Karpas-422 (cell line): Measurements from ENCODE around the gene GCAT. TPM values are rescaled to one million over a fixed set of nuclear protein-coding genes. Genes with fewer than 3 reads are reported as not detected.

ENCODE experiments used
- DNase-seq: peaks from one replicate; pipeline ENCODE4 v3.0.0-alpha.2; 2015
- H2AFZ ChIP-seq: fragments of 200-600 bp; sonication (generic); 2 replicates; pipeline ENCODE4 v1.6.1; 2014; ENCODE audit warnings: antibody characterized with exemption, low read length, mixed read lengths
- H3K27ac ChIP-seq: fragments of 200-600 bp; sonication (generic); 2 replicates; pipeline ENCODE4 v1.5.1; 2014; ENCODE audit warnings: mild to moderate bottlenecking, low read length, moderate library complexity
- H3K27me3 ChIP-seq: fragments of 200-600 bp; sonication (generic); 2 replicates; pipeline ENCODE4 v1.6.1; 2014; ENCODE audit warnings: low read length, mixed read lengths
- H3K36me3 ChIP-seq: fragments of 200-600 bp; sonication (generic); 2 replicates; pipeline ENCODE4 v1.6.1; 2014; ENCODE audit warnings: low read length, mixed read lengths; ENCODE audit not compliant: insufficient read depth
- H3K4me1 ChIP-seq: fragments of 200-600 bp; sonication (generic); 2 replicates; pipeline ENCODE4 v1.6.1; 2014; ENCODE audit warnings: mild to moderate bottlenecking, low read length, mixed read lengths
- H3K4me2 ChIP-seq: fragments of 200-600 bp; sonication (generic); 2 replicates; pipeline ENCODE4 v1.6.1; 2014; ENCODE audit warnings: low read length, low read depth, mild to moderate bottlenecking; ENCODE audit not compliant: poor library complexity, severe bottlenecking
- H3K4me3 ChIP-seq: fragments of 200-600 bp; sonication (generic); 2 replicates; pipeline ENCODE4 v1.5.1; 2014; ENCODE audit warnings: mild to moderate bottlenecking, antibody characterized with exemption, low read length, mixed read lengths
- H3K79me2 ChIP-seq: fragments of 200-600 bp; sonication (generic); 2 replicates; pipeline ENCODE4 v1.6.1; 2014; ENCODE audit warnings: mild to moderate bottlenecking, low read length, mixed read lengths
- H3K9ac ChIP-seq: fragments of 200-600 bp; sonication (generic); 2 replicates; pipeline ENCODE4 v1.6.0; 2014; ENCODE audit warnings: low read length
- H3K9me2 ChIP-seq: fragments of 200-600 bp; sonication (generic), shearing (Covaris generic); replicated peaks from 2 replicates; pipeline ENCODE4 v1.6.0; 2014; ENCODE audit warnings: mild to moderate bottlenecking, low read length, moderate library complexity; ENCODE audit not compliant: insufficient read depth
- H3K9me3 ChIP-seq: fragments of 300-700, 200-600 bp; sonication (generic); 2 replicates; pipeline ENCODE4 v1.6.1; 2014; ENCODE audit warnings: low read length, mixed read lengths
- H4K20me1 ChIP-seq: fragments of 200-600 bp; sonication (generic); 2 replicates; pipeline ENCODE4 v1.6.1; 2014; ENCODE audit warnings: mild to moderate bottlenecking, antibody characterized with exemption, low read length, low read depth; ENCODE audit not compliant: insufficient read depth
- total RNA-seq: library from RNA; depleted of rRNA; stranded (reverse); fragments of >200 nt; shearing (Covaris generic); gene quantifications from 2 replicates; pipeline ENCODE4 v1.2.3, GENCODE V29; 2014; ENCODE audit warnings: low replicate concordance; rRNA removed

The GCAT gene
- 36.6 and 87.8 TPM in 2 replicates for total RNA-seq

DNA sequence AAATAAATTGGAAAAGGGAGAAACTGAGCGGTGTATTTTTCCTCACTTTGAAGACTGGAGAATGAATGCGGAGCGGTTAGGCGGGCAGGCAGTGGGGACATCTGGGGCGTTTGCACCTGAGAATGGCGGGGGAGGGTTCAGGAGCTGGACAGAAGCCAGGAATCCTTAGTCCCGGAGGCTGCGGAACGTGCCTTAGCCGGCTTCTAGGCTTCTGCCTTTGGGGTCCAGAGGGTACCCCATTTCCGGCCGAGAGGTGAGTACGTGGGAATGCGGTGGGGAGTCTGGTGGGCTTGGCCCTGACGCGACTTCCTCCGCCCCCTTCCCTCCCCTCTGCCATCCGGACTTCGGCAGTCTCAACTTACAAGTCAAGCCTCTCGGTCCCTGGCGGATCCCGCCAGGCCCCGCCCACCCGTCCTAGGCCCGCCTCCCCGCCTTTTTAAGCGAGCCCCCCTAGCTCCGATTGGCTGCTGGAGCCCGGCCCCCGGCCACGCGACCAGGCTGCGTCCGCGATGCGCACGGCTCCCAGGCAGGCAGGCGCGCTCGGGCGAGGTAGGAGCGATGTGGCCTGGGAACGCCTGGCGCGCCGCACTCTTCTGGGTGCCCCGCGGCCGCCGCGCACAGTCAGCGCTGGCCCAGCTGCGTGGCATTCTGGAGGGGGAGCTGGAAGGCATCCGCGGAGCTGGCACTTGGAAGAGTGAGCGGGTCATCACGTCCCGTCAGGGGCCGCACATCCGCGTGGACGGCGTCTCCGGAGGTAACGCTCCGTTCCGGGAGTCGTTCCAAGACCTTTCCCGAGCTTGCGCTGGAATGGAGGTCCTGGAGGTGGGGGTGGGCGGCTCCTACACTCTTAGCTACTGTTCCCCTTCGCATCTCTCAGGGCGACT is at the start of gene GCAT:
GCAT (plus strand) TSS at position 525 of the 884 bp plus-strand sequence; CDS start at position 559, 34 bp downstream.
- Histone ChIP-seq H3K4me2 (peak within 1 kb of the TSS; percentile 73), H3K27me3 (no peaks in the 10 kb centered on the region), H3K4me3 (peak within 1 kb of the TSS; percentile 68), H3K36me3 (no peaks in the 10 kb centered on the region), H2AFZ (peak within 1 kb of the TSS; percentile 91), H3K9me3 (no peaks in the 10 kb centered on the region), H3K4me1 (peaks cover 22% of the 10 kb centered on the region), H4K20me1 (no peaks in the 10 kb centered on the region), H3K9ac (peak within 1 kb of the TSS; percentile 83), H3K79me2 (peaks cover 25% of the 10 kb centered on the region), H3K9me2 (no peaks in the 10 kb centered on the region), H3K27ac (no peak within 1 kb of the TSS)
- peak; percentile 99 for DNase-seq

DNA sequence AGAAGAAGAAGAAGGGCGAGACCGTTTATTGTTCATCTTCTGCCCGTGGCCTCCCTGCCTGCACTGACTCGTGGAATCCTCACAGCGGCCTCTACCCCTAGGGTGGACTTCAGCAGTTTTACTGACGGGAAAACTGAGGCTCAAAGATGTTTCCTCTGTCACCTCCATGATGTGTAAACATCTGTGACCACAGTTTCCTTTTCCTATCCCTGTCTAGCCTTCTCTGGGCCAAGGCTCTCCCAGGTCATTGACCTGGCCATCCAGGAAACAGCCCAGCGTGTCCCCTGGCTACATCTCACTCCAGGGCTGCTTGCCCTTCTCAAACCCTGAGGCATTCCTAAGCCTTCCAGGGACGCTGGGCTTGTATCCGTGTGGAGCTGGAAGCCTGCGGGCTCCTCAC is 49.0 kb upstream of the GCAT start:
- Histone ChIP-seq H2AFZ (no peak overlapping the region), H3K27me3 (no peaks in the 10 kb centered on the region), H3K36me3 (peaks cover 10% of the 10 kb centered on the region; the same call in 1 of the 2 replicates), H3K4me3 (no peak overlapping the region), H3K9me2 (no peaks in the 10 kb centered on the region), H3K9me3 (no peaks in the 10 kb centered on the region), H3K9ac (no peak overlapping the region), H3K27ac (no peak overlapping the region), H3K4me1 (peaks cover 2% of the 10 kb centered on the region), H3K79me2 (no peaks in the 10 kb centered on the region), H4K20me1 (no peaks in the 10 kb centered on the region), H3K4me2 (no peak overlapping the region)
- no peak for DNase-seq

DNA sequence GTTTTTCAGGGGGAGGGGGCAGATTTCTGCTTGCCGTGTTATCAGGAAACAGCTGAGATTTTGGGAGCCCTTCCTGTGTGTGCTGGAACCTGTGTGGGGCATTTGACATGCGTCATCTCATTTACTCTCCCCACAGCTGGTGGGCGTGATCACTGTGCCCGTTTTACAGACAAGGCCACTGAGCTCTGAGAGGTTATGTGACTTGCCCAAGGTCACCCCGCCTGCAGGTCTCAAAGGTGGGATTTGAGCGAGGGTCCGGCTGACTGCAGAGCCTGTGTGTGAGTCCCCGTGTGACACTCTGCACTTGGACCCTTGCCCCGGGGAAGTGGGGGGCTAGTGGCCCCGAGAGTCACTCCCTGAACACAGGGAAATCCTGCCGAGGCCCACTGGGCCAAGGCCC is 48.5 kb upstream of the GCAT start:
- Histone ChIP-seq H3K9me2 (no peaks in the 10 kb centered on the region), H3K9ac (no peak overlapping the region), H4K20me1 (no peaks in the 10 kb centered on the region; the same call in 1 of the 2 replicates), H3K4me1 (peaks cover 8% of the 10 kb centered on the region), H3K9me3 (no peaks in the 10 kb centered on the region), H3K4me3 (no peak overlapping the region), H2AFZ (no peak overlapping the region), H3K27me3 (no peaks in the 10 kb centered on the region), H3K27ac (no peak overlapping the region), H3K79me2 (no peaks in the 10 kb centered on the region), H3K36me3 (peaks cover 10% of the 10 kb centered on the region; the same call in 1 of the 2 replicates), H3K4me2 (no peak overlapping the region)
- no peak for DNase-seq

DNA sequence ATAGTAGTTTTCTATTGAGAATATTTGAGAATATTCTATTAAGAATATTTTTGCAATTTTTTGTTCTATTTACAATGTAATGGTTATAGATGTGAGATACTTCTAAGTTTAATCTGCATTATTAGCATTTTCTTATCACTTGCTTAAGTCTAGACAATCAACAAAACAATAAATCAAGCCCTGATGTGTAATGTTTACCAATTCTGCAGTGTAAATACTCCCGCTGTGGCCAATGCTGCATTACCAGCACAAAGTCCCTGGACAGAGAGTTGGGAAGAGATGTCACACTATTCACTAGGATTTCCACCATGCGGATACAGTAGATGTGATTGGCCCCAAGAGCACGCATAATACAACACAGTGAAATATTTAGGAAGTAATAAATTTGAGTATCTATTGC is 47.6 kb upstream of the GCAT start:
- no peaks in the 10 kb centered on the region for H3K9me2 ChIP-seq
- no peak for DNase-seq
- H3K27ac ChIP-seq, result no peak overlapping the region
- no peaks in the 10 kb centered on the region for H3K79me2 ChIP-seq
- H3K4me1 ChIP-seq, result peaks cover 14% of the 10 kb centered on the region
- H4K20me1 ChIP-seq, result no peaks in the 10 kb centered on the region; the same call in 1 of the 2 replicates
- H3K9ac ChIP-seq, result no peak overlapping the region
- H3K9me3 ChIP-seq, result no peaks in the 10 kb centered on the region
- H2AFZ ChIP-seq, result no peak overlapping the region
- no peak overlapping the region for H3K4me2 ChIP-seq
- no peaks in the 10 kb centered on the region for H3K27me3 ChIP-seq
- H3K4me3 ChIP-seq, result no peak overlapping the region
- peaks cover 8% of the 10 kb centered on the region; the same call in 1 of the 2 replicates for H3K36me3 ChIP-seq

DNA sequence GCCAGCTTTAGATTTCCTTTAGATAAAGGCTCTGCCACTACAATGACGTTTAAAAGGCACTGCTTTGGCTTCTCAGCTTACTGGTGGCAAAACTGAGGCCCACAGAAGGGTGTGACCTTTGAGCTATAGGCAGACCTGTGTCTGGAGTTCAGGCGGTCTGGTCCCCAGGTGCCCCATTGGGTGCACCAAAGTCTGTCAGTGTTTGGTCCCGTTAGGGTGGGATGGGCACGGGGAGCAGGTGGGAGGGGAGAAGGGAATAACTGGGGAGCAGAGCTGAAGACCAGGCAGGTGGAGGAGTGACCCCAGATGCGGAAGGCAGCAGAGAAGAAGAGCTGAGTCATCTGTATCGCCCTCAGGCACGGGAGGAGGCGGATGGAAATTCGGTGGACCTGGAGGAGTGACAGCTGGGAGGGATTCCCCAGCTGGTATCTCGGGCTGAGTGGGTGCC is 45.3 kb upstream of the GCAT start:
- Histone ChIP-seq H3K9ac (no peak overlapping the region), H3K4me2 (no peak overlapping the region)

GRCh38 chr22:37763012-37763411 is 44.7 kb upstream of the GCAT start:
- Histone ChIP-seq H3K27ac (no peak overlapping the region), H3K4me3 (no peak overlapping the region), H3K27me3 (no peaks in the 10 kb centered on the region), H3K79me2 (no peaks in the 10 kb centered on the region), H3K4me2 (no peak overlapping the region), H3K36me3 (0 out of 2 replicates have a peak, but pooled peaks cover 7% of the 10 kb centered on the region), H3K9me3 (no peaks in the 10 kb centered on the region), H3K9me2 (no peaks in the 10 kb centered on the region), H4K20me1 (no peaks in the 10 kb centered on the region; the same call in 1 of the 2 replicates), H3K4me1 (peaks cover 14% of the 10 kb centered on the region), H3K9ac (no peak overlapping the region), H2AFZ (no peak overlapping the region)
- DNase-seq, result no peak

More for the DNA sequence above, 45.3 kb upstream of the GCAT start:
- no peaks in the 10 kb centered on the region for H3K79me2 ChIP-seq
- H3K27ac ChIP-seq, result no peak overlapping the region
- no peaks in the 10 kb centered on the region for H3K9me2 ChIP-seq
- H3K9me3 ChIP-seq, result no peaks in the 10 kb centered on the region
- H3K27me3 ChIP-seq, result no peaks in the 10 kb centered on the region
- H3K4me3 ChIP-seq, result no peak overlapping the region
- 0 out of 2 replicates have a peak, but pooled peaks cover 7% of the 10 kb centered on the region for H3K36me3 ChIP-seq
- no peaks in the 10 kb centered on the region; the same call in 1 of the 2 replicates for H4K20me1 ChIP-seq
- DNase-seq, result no peak
- peaks cover 14% of the 10 kb centered on the region for H3K4me1 ChIP-seq
- no peak overlapping the region for H2AFZ ChIP-seq

GRCh38 chr22:37763652-37764051 is 44.1 kb upstream of the GCAT start:
- H4K20me1 ChIP-seq, result no peaks in the 10 kb centered on the region; the same call in 1 of the 2 replicates
- peaks cover 14% of the 10 kb centered on the region for H3K4me1 ChIP-seq
- no peaks in the 10 kb centered on the region for H3K9me2 ChIP-seq
- H3K4me3 ChIP-seq, result no peak overlapping the region
- no peaks in the 10 kb centered on the region for H3K79me2 ChIP-seq
- no peak overlapping the region for H3K9ac ChIP-seq
- H3K27me3 ChIP-seq, result no peaks in the 10 kb centered on the region
- H3K4me2 ChIP-seq, result no peak overlapping the region
- H3K36me3 ChIP-seq, result 0 out of 2 replicates have a peak, but pooled peaks cover 7% of the 10 kb centered on the region
- H3K27ac ChIP-seq, result no peak overlapping the region
- H3K9me3 ChIP-seq, result no peaks in the 10 kb centered on the region
- H2AFZ ChIP-seq, result no peak overlapping the region
- no peak for DNase-seq

- Histone ChIP-seq H3K4me2 (no peak overlapping the region), H4K20me1 (no peaks in the 10 kb centered on the region; the same call in 1 of the 2 replicates), H2AFZ (no peak overlapping the region), H3K9me2 (no peaks in the 10 kb centered on the region), H3K36me3 (0 out of 2 replicates have a peak, but pooled peaks cover 5% of the 10 kb centered on the region), H3K4me1 (peaks cover 14% of the 10 kb centered on the region), H3K4me3 (no peak overlapping the region), H3K9me3 (no peaks in the 10 kb centered on the region), H3K9ac (no peak overlapping the region), H3K79me2 (no peaks in the 10 kb centered on the region), H3K27ac (no peak overlapping the region; the same call in 1 of the 2 replicates), H3K27me3 (no peaks in the 10 kb centered on the region)
- peak; percentile 74 for DNase-seq
Observed at GRCh38 chr22:37764622-37765021, 43.1 kb upstream of the GCAT start.
